Measurements from ENCODE around the gene BRCC3. TPM values are rescaled to one million over a fixed set of nuclear protein-coding genes. Genes with fewer than 3 reads are reported as not detected.

Gene BRCC3
- total RNA-seq, 1 donor from 2014 or later: 21.8 TPM

- Mint-ChIP-seq H3K36me3 (ENCODE audit: low read depth, unreplicated experiment) (no peaks in the 10 kb centered on the region), H3K27ac (ENCODE audit: unreplicated experiment) (no peak overlapping the region), H3K27me3 (ENCODE audit: low read depth, unreplicated experiment) (no peaks in the 10 kb centered on the region), H3K4me3 (ENCODE audit: unreplicated experiment) (no peak overlapping the region), H3K9me3 (ENCODE audit: unreplicated experiment) (no peaks in the 10 kb centered on the region), H3K4me1 (ENCODE audit: low read depth, unreplicated experiment) (no peaks in the 10 kb centered on the region)
- Histone ChIP-seq H3K4me2 (ENCODE audit: low read length) (no peak overlapping the region), H3K4me3 (ENCODE audit: insufficient read depth, low read depth, low read length) (no peak overlapping the region), H3K27me3 (ENCODE audit: insufficient read depth, low read length) (no peaks in the 10 kb centered on the region), H3K9ac (ENCODE audit: low read length) (no peak overlapping the region), H3K4me1 (ENCODE audit: insufficient read depth, low read length) (no peaks in the 10 kb centered on the region), H4K20me1 (ENCODE audit: insufficient read depth, low read length) (no peaks in the 10 kb centered on the region), H3K27ac (ENCODE audit: low read depth, low read length) (no peak overlapping the region), H3K36me3 (ENCODE audit: insufficient read depth, low read length) (no peaks in the 10 kb centered on the region), H3K9me3 (ENCODE audit: insufficient read depth, low read depth, low read length) (no peaks in the 10 kb centered on the region), H2AFZ (ENCODE audit: low read depth, low read length) (no peak overlapping the region), H3K79me2 (ENCODE audit: insufficient read depth, low read length) (no peaks in the 10 kb centered on the region)
- FAIRE-seq (no peak), DNase-seq (ENCODE audit: low read depth) (no peak)
- TF ChIP-seq EZH2 (IDR thresholded peaks at IDR 0.05; ENCODE audit: insufficient read depth, low read length): no peak
- no peak for TF ChIP-seq CTCF (IDR thresholded peaks at IDR 0.05; ENCODE audit: insufficient read depth, low read depth, low read length)
Observed at GRCh38 chrX:155132110-155132509, 60.8 kb downstream of the BRCC3 start.

- H3K9me3 Mint-ChIP-seq (ENCODE audit: unreplicated experiment): no peaks in the 10 kb centered on the region
- Histone ChIP-seq H3K27ac (ENCODE audit: low read depth, low read length) (no peak overlapping the region), H3K79me2 (ENCODE audit: insufficient read depth, low read length) (no peaks in the 10 kb centered on the region), H3K9me3 (ENCODE audit: insufficient read depth, low read depth, low read length) (no peaks in the 10 kb centered on the region), H3K27me3 (ENCODE audit: insufficient read depth, low read length) (no peaks in the 10 kb centered on the region), H3K9ac (ENCODE audit: low read length) (no peak overlapping the region), H3K4me3 (ENCODE audit: insufficient read depth, low read depth, low read length) (no peak overlapping the region), H3K4me2 (ENCODE audit: low read length) (no peak overlapping the region), H3K4me1 (ENCODE audit: insufficient read depth, low read length) (no peaks in the 10 kb centered on the region), H2AFZ (ENCODE audit: low read depth, low read length) (no peak overlapping the region), H4K20me1 (ENCODE audit: insufficient read depth, low read length) (no peaks in the 10 kb centered on the region), H3K36me3 (ENCODE audit: insufficient read depth, low read length) (no peaks in the 10 kb centered on the region)
- H3K27ac Mint-ChIP-seq (ENCODE audit: unreplicated experiment): no peak overlapping the region
- TF ChIP-seq CTCF (IDR thresholded peaks at IDR 0.05; ENCODE audit: insufficient read depth, low read depth, low read length) (no peak), EZH2 (IDR thresholded peaks at IDR 0.05; ENCODE audit: insufficient read depth, low read length) (no peak)
- H3K27me3 Mint-ChIP-seq (ENCODE audit: low read depth, unreplicated experiment): no peaks in the 10 kb centered on the region
- H3K4me1 Mint-ChIP-seq (ENCODE audit: low read depth, unreplicated experiment): no peaks in the 10 kb centered on the region
- DNase-seq (ENCODE audit: low read depth) (no peak), FAIRE-seq (no peak)
- H3K4me3 Mint-ChIP-seq (ENCODE audit: unreplicated experiment): no peak overlapping the region
- H3K36me3 Mint-ChIP-seq (ENCODE audit: low read depth, unreplicated experiment): no peaks in the 10 kb centered on the region
Observed at GRCh38 chrX:155134255-155134654, 62.9 kb downstream of the BRCC3 start.

GRCh38 chrX:155143959-155144548 is 72.7 kb downstream of the BRCC3 start:
- Histone ChIP-seq H3K9ac (ENCODE audit: low read length) (no peak overlapping the region), H3K36me3 (ENCODE audit: insufficient read depth, low read length) (no peaks in the 10 kb centered on the region), H4K20me1 (ENCODE audit: insufficient read depth, low read length) (no peaks in the 10 kb centered on the region), H3K27me3 (ENCODE audit: insufficient read depth, low read length) (no peaks in the 10 kb centered on the region), H3K4me2 (ENCODE audit: low read length) (no peak overlapping the region), H2AFZ (ENCODE audit: low read depth, low read length) (no peak overlapping the region), H3K27ac (ENCODE audit: low read depth, low read length) (no peak overlapping the region), H3K4me3 (ENCODE audit: insufficient read depth, low read depth, low read length) (no peak overlapping the region), H3K79me2 (ENCODE audit: insufficient read depth, low read length) (no peaks in the 10 kb centered on the region), H3K4me1 (ENCODE audit: insufficient read depth, low read length) (no peaks in the 10 kb centered on the region), H3K9me3 (ENCODE audit: insufficient read depth, low read depth, low read length) (no peaks in the 10 kb centered on the region)
- Mint-ChIP-seq H3K36me3 (ENCODE audit: low read depth, unreplicated experiment) (no peaks in the 10 kb centered on the region), H3K27ac (ENCODE audit: unreplicated experiment) (no peak overlapping the region), H3K9me3 (ENCODE audit: unreplicated experiment) (no peaks in the 10 kb centered on the region), H3K27me3 (ENCODE audit: low read depth, unreplicated experiment) (no peaks in the 10 kb centered on the region), H3K4me1 (ENCODE audit: low read depth, unreplicated experiment) (no peaks in the 10 kb centered on the region), H3K4me3 (ENCODE audit: unreplicated experiment) (no peak overlapping the region)
- no peak for FAIRE-seq
- TF ChIP-seq EZH2 (IDR thresholded peaks at IDR 0.05; ENCODE audit: insufficient read depth, low read length): no peak
- no peak for TF ChIP-seq CTCF (IDR thresholded peaks at IDR 0.05; ENCODE audit: insufficient read depth, low read depth, low read length)
- DNase-seq (ENCODE audit: low read depth): no peak
